GM23248 (cell line): ENCODE data around the gene PYGB. TPM values are rescaled to one million over a fixed set of nuclear protein-coding genes. Genes with fewer than 3 reads are reported as not detected.

Experiments
- DNase-seq: peaks from one replicate; pipeline ENCODE4 v3.0.0-alpha.2; 2015
- H2AFZ ChIP-seq: fragments of 200-600 bp; sonication (generic); 2 replicates; pipeline ENCODE4 v1.6.1; 2016; ENCODE audit warnings: antibody characterized with exemption
- H3F3A ChIP-seq: fragments of 200-600 bp; sonication (generic); 2 replicates; pipeline ENCODE4 v1.6.1; 2016; ENCODE audit warnings: mild to moderate bottlenecking, antibody characterized with exemption, mixed run types; ENCODE audit not compliant: insufficient read depth
- H3K27ac ChIP-seq: fragments of 200-600 bp; sonication (generic); 2 replicates; pipeline ENCODE4 v1.5.1; 2016; ENCODE audit warnings: mild to moderate bottlenecking
- H3K27me3 ChIP-seq: fragments of 200-600 bp; sonication (generic); replicated peaks from 2 replicates; pipeline ENCODE4 v1.6.1; 2016; ENCODE audit warnings: mild to moderate bottlenecking; ENCODE audit not compliant: insufficient read depth
- H3K36me3 ChIP-seq: fragments of 200-600 bp; sonication (generic); 2 replicates; pipeline ENCODE4 v1.6.1; 2016; ENCODE audit warnings: low read depth, mild to moderate bottlenecking
- H3K4me1 ChIP-seq: fragments of 200-600 bp; sonication (generic); 2 replicates; pipeline ENCODE4 v1.6.1; 2016; ENCODE audit warnings: mild to moderate bottlenecking; ENCODE audit not compliant: insufficient read depth
- H3K4me2 ChIP-seq: fragments of 200-600 bp; sonication (generic); one replicate; pipeline ENCODE4 v1.6.1; 2016; ENCODE audit warnings: mild to moderate bottlenecking; ENCODE audit not compliant: unreplicated experiment
- H3K4me3 ChIP-seq: fragments of 200-600 bp; sonication (generic); 2 replicates; pipeline ENCODE4 v1.5.1; 2016; ENCODE audit warnings: mild to moderate bottlenecking
- H3K79me2 ChIP-seq: fragments of 200-600 bp; sonication (generic); 2 replicates; pipeline ENCODE4 v1.6.1; 2016; ENCODE audit warnings: mild to moderate bottlenecking; ENCODE audit not compliant: insufficient read depth
- H3K9ac ChIP-seq: fragments of 200-600 bp; sonication (generic); 2 replicates; pipeline ENCODE4 v1.6.1; 2016; ENCODE audit warnings: mild to moderate bottlenecking
- H3K9me2 ChIP-seq: fragments of 200-600 bp; sonication (generic); 2 replicates; pipeline ENCODE4 v1.6.1; 2016; ENCODE audit warnings: mixed run types, mild to moderate bottlenecking, moderate library complexity; ENCODE audit not compliant: insufficient read depth
- H3K9me3 ChIP-seq: fragments of 200-600 bp; sonication (generic); one replicate; pipeline ENCODE4 v1.6.1; 2017; ENCODE audit warnings: low read depth
- H4K20me1 ChIP-seq: fragments of 200-600 bp; sonication (generic); 2 replicates; pipeline ENCODE4 v1.6.0; 2016; ENCODE audit not compliant: insufficient read depth
- EZH2 ChIP-seq: fragments of 200-600 bp; sonication (generic); IDR thresholded peaks from 2 replicates; pipeline ENCODE4 v1.6.1; 2018; ENCODE audit warnings: antibody characterized with exemption, mild to moderate bottlenecking; ENCODE audit not compliant: insufficient read depth, poor library complexity, severe bottlenecking
- EZH2phosphoT487 ChIP-seq: fragments of 200-600 bp; sonication (generic); IDR thresholded peaks from 2 replicates; pipeline ENCODE4 v1.6.1; 2018; ENCODE audit warnings: antibody characterized with exemption, moderate library complexity, mild to moderate bottlenecking, low read depth; ENCODE audit not compliant: insufficient read depth
- WGBS, 2 experiments: methylation state at CpG; one replicate each; pipeline ENCODE4 v1.1.6; 2015 to 2017; ENCODE audit warnings: low lambda C conversion rate in 2 of 2, low coverage in 1 of 2; ENCODE audit errors: missing lambda C conversion rate in 2 of 2; 5-methylcytosine and 5-hydroxymethylcytosine counted together
- in situ Hi-C: fragments of 300-500 bp; cut with MboI; formaldehyde crosslinking; loops from 2 replicates; pipeline ENCODE4 v1.15.0; 2020
- polyA plus RNA-seq: library from polyadenylated mRNA; unstranded; fragments of >200 nt; fragmentation: Nextera tagmentation; extraction: Ambion mirVana; gene quantifications from 2 replicates; pipeline ENCODE4 v1.2.1, GENCODE V29; 2016
- total RNA-seq: library from RNA; depleted of rRNA; stranded (reverse); fragments of >200 nt; shearing (Covaris generic); gene quantifications from 2 replicates; pipeline ENCODE4 v1.2.3, GENCODE V29; 2014

Gene PYGB
- total and polyA plus RNA-seq, 2 experiments from 2014 or later: 74.1 to 116 TPM

DNA sequence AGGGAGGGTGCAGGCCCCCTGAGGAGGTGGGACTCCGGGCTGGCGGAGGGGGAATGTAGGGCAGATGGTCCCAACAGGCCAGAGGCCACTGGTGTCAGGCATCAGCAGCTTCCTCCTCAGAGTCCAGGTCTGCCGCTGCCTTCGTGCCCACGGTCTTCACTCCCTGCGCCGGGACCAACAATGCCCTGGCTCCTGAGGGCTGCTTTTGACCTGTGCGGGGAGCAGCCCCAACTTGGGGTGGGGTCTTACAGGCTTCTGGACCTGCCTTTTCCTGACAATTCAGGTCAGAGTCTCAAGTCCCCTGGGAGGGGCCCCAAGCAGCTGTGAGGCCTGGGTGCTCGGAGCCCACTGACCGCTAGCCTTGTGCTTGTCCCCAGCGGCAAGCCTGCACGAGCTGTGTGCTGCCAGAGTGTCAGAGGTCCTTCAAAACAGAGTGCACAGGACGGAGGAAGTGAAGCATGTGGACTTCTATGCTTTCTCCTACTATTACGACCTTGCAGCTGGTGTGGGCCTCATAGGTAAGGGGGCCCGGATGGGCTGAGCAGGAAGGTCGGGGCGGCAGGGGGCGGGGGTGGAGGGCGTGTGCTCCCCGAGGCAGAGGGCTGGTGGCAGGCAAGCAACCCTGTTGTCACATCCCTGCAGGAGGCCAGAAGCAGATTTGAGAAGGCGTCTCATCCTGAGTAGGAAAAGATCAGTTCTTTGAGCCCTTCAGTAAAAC lies 25.3 kb upstream of the PYGB start:
- Histone ChIP-seq H3K36me3 (no peaks in the 10 kb centered on the region), H3K9me2 (no peaks in the 10 kb centered on the region), H3K4me1 (peaks cover 20% of the 10 kb centered on the region), H3K4me3 (no peak overlapping the region), H3K79me2 (no peaks in the 10 kb centered on the region), H2AFZ (no peak overlapping the region), H3K4me2 (no peak overlapping the region), H4K20me1 (no peaks in the 10 kb centered on the region), H3F3A (peaks cover 12% of the 10 kb centered on the region), H3K9me3 (no peaks in the 10 kb centered on the region), H3K27ac (peak overlapping the region; percentile 76), H3K9ac (0 out of 2 replicates have a peak overlapping the region, but pooled peaks have one; percentile 3), H3K27me3 (no peaks in the 10 kb centered on the region)
- TF ChIP-seq EZH2phosphoT487 (no peak), EZH2 (no peak)
- in situ Hi-C loops: no loop called here
- DNase-seq: no peak
- 82 to 85% methylated on average over 21 of the region's 21 CpGs for WGBS, 2 experiments

DNA sequence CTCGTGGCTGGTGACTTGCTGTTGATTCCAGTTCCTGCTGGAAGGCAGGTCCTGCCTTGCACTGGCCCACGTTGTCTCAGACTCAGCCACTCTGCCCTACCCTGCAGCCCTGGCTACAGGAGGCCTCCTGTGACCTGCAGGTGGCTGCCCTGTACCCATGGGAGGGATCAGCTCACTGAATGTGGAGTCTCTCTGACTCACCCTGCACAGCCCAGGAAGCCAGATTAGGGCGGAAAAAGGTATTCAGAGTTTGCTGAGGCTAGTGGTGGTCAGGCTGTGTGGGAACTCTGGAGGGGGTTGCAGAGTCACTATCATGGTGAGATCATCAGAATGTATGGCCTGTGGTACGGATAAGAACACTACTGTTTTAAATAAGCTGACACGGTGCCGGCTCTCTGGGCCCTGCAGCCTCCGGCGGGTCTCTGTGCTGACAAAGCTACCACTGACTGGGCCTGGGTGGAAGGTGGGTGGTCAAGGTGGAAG lies 24.7 kb upstream of the PYGB start:
- WGBS, 2 experiments: 10 to 11% methylated on average over 8 of the region's 8 CpGs
- Histone ChIP-seq H3K4me2 (peak overlapping the region; percentile 49), H3K4me1 (peaks cover 21% of the 10 kb centered on the region)

DNA sequence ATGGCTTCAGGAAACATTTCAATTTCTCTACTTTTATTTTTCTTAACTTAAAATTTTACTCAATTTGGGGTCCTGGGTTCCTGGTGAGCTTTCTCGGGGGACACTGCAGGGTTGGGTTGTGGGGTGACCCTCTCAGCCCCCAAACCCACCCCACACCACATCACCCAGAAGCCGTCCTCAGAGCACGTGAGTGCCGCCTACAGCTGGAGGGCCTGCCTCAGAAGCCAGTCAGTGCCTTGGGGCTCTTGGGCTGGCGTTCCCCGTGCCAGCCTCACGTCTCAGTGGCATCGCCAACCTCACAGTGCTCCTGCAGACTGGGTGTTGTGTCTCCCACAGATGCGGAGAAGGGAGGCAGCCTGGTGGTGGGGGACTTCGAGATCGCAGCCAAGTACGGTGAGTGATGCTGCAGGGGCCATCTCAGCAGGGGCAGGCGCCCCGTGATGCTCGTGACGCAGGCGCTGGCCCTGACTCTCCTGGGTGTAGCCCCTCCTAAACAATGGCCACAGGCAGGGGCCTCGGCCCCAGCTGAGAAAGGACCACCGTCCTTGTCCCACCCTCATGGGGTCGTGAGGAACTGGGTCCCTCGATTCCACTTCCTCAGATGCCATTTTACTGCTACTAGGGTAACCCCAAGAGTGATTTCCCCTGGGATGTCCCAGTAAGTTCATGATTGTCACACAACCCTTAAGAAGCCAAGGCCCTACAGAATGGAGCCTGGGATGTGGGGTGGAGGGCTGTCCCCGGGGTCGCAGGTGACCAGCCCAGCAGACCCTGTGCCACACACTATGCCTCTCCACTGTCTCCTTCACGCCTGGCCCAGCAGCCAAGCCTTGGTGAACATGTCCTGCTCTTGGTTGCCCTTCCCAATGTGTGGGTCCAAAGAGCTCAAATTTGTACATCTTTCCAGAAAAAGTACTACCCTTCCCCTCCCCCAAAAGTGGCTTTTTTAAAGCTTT lies 23.8 kb upstream of the PYGB start:
- H3K9me3 ChIP-seq: no peaks in the 10 kb centered on the region
- H3K4me3 ChIP-seq: no peak overlapping the region
- in situ Hi-C loops: no loop called here
- TF ChIP-seq EZH2 (no peak), EZH2phosphoT487 (no peak)
- H3K27ac ChIP-seq: peak overlapping the region; percentile 76
- H4K20me1 ChIP-seq: no peaks in the 10 kb centered on the region
- H3K79me2 ChIP-seq: no peaks in the 10 kb centered on the region
- WGBS, 2 experiments: 90 to 95% methylated on average over 24 of the region's 24 CpGs
- H3K36me3 ChIP-seq: no peaks in the 10 kb centered on the region
- H3K9me2 ChIP-seq: no peaks in the 10 kb centered on the region
- H3K4me2 ChIP-seq: peak overlapping the region; percentile 49
- peaks cover 21% of the 10 kb centered on the region for H3K4me1 ChIP-seq
- no peak for DNase-seq
- H3F3A ChIP-seq: peaks cover 12% of the 10 kb centered on the region
- H3K9ac ChIP-seq: peak overlapping the region; percentile 62
- H2AFZ ChIP-seq: no peak overlapping the region
- H3K27me3 ChIP-seq: no peaks in the 10 kb centered on the region

More for the DNA sequence above, 24.7 kb upstream of the PYGB start:
- Histone ChIP-seq H3K36me3 (no peaks in the 10 kb centered on the region), H3K27ac (peak overlapping the region; percentile 76), H3K79me2 (no peaks in the 10 kb centered on the region), H4K20me1 (no peaks in the 10 kb centered on the region), H3K4me3 (no peak overlapping the region), H3K9ac (peak overlapping the region; percentile 62), H3K9me3 (no peaks in the 10 kb centered on the region), H3K27me3 (no peaks in the 10 kb centered on the region), H3K9me2 (no peaks in the 10 kb centered on the region), H3F3A (peaks cover 12% of the 10 kb centered on the region), H2AFZ (no peak overlapping the region)
- in situ Hi-C loops: no loop called here
- DNase-seq: peak; percentile 95
- TF ChIP-seq EZH2: no peak

DNA sequence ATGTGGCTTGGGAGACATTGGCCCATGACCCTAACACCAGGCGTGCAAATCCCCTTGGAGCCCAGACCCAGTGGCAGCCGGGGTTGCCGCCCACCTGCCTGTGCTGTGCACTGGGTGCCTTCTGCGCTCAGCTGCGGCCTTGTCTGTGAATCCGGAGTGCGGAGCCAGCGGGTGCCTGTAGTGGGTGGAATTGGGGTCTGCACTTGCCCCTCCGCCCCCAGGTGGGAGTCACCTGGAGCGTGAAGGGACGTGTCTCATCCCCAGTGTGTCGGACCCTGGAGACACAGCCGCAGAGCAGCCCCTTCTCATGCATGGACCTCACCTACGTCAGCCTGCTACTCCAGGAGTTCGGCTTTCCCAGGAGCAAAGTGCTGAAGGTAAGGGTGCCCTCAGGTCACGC lies 22.9 kb upstream of the PYGB start:
- in situ Hi-C loops: no loop called here

More for the DNA sequence above, 22.9 kb upstream of the PYGB start:
- 95 to 100% methylated on average over 16 of the region's 16 CpGs for WGBS, 2 experiments
- Histone ChIP-seq H3K4me3 (no peak overlapping the region), H4K20me1 (no peaks in the 10 kb centered on the region), H3K9me3 (no peaks in the 10 kb centered on the region), H3K9ac (no peak overlapping the region), H3K4me2 (no peak overlapping the region), H3K9me2 (no peaks in the 10 kb centered on the region), H3K27ac (no peak overlapping the region), H3K4me1 (peaks cover 21% of the 10 kb centered on the region), H3K27me3 (no peaks in the 10 kb centered on the region), H3K79me2 (no peaks in the 10 kb centered on the region), H3K36me3 (no peaks in the 10 kb centered on the region), H3F3A (peaks cover 12% of the 10 kb centered on the region), H2AFZ (no peak overlapping the region)
- no peak for TF ChIP-seq EZH2
- TF ChIP-seq EZH2phosphoT487: no peak
- DNase-seq: no peak
